GM18499 (cell line): ENCODE measurements around the gene TMEM11.
"Not testable (repeated sequence)": the region's sequence is repeated elsewhere in the genome, so short reads cannot be mapped to it uniquely, and the experiment has no call there.

Source experiments
- ATAC-seq: cut with Tn5 transposase; IDR thresholded peaks from one replicate; pipeline ENCODE4 v1.9.1; 2021; ENCODE audit warnings: moderate number of reproducible peaks; ENCODE audit not compliant: insufficient read depth, unreplicated experiment

TMEM11 gene

DNA sequence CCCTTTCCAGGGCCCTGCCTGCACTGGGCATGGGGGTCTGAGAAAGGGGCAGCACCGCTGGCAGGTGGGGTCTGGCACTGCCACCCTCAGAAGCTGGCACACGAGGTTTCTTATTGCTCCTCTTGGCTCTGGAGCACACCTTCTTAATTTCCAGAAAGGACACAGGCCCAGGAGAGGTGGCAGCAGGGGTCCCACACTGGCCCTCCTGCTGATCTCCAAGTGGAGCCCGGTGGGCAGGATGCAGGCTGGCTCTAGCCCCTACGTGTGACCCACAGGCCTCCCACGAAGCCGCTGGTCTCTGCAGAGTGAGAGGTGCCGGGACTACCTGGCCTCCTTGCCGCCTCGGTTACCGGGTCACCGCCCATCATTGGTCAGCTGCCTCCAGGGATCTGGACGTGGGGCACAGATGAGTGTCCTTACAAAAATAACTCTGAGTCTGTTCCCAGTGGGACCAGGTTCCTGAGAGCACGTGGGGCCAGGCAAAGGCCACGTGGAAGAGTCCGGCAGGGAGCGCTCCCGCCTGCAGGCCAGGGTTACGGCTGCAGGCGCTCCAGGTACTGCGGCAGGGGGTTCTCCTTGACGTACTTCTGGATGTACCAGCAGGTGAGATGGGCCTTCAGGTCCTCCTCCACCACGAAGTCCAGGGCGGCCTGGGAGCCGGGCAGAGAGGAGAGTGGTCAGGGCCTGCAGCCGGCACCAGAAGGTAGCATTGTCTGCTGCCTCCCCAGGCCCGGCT, 29.0 kb upstream of the TMEM11 start:
- no peak for ATAC-seq

DNA sequence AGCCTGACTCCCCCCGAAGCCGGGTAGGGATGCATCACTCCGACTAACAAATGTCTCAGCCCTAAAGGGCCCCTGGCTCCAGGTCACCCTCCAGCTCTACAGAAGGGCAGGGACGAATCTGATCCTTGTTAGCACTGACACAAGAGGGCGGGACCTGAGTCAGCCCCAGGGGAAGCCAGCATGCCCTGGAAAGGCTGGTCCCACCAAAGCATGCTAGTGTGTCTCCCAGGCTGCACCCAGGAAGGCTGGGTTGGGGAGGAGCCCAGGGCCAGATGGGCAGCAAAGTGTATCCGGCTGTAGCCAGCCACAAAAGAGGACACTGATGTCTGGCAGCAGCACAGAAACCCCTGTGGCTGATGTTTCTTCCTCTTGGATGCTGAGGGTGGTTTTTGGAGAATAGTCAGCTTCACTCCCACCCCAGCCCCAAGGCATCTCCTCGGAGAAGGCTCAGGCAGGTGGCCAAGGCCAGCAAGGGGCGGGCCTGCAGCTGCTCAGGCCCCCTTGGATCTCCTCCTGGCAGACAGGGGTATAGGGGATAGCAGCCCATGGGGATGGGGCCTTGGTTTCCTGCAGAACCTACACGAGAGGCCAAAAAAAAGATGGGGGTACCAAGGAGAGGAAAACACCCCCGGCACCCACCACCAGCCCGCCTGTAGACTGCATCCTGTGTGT, 28.2 kb upstream of the TMEM11 start:
- ATAC-seq: no peak

DNA sequence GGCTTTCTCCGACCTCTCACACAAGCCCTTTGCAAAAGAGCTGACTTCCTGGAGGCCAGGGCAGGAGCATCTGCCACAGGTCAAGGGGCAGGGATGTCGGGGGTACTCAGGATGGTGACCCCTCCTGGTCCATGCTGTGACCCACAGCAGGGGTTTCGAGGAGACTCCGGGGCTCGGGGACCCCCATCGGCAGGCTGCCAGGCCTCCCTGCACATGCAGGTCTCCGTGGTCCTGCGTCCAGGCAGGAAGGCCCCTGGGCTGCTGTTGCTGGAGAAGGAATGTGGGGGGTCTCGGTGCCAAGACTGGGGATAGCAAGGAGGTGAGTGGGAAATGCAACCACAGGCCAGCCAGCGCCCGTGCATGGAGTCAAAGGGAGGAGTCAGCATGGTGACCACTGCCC, 27.6 kb upstream of the TMEM11 start:
- ATAC-seq: no peak

DNA sequence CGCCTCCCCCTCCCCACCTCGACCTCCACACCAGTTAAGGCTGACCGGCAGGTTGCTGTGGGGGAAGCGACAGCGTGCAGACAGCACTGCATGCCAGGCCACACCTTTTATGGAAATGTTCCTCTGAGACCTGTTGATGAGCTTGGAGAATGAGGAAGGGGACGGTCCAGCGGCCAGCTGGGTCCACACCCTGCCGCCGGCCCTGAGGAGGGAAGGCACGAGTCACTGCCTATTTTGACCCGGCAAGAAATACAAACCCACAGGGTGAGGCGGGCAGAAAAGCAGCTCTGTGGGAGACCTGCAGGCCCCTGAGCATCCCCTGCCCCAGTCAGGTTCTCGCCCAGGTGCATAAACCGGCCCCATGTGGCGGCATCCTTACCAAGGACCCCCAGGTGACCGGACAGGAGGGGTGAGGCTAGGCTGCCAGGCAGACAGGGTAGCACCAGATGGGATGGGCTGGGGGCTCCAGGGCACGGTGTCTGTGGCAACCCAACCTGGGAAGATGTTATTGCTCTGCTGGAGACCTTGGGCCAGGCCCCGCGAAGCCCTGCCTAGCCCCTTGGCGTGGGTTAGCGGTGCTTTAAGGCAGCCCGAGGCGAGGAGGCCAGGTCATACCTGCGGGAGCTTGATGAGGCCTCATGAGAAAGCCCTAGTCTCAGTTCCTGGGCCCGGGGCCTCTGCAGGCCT, 26.6 kb upstream of the TMEM11 start:
- no peak for ATAC-seq

DNA sequence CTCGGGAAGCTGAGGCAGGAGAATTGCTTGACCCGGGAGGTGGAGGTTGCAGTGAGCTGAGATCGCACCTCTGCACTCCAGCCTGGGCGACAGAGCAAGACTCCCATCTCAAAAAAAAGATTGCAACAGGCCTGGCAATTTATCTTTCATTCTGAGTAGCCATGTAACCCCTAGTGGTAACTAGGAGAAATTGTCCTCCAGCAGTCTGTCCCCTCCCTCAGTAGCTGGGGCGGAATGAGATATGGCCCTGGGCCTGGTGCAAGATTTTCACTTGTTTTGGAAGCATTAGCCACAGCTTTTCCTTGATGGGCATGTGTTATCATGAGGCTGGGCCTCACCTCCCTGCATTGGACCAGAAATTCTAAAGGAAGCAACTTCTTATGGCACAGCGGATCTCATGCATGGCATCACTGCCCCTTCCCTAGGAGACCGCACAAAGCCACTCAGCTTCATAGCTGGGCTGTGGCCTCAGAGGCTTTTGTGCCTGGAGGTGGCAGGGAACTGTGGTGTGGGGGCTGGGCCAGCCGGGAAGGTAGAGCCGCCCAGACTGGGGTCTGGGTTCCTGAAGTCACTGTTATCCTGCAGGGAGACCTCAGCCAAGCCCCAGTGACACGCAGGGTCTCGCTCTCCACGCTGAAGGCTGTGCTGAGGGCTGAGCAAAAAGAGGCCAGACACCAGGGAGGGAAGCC, 25.9 kb upstream of the TMEM11 start:
- ATAC-seq: no peak

DNA sequence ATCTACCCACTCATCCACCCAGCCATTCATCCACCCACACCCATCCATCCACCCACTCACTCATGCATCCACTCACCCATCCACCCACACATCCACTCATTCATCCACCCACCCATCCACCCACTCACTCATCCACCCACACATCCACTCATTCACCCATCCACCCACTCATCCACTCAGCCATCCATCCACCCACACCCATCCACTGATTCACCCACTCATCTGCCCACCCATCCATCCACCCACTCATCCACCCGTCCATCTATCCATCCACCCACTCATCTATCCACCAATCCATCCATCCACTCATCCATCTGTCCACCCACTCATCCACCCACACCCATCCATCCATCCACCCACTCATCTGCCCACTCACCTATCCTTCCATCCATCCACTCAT, 22.0 kb upstream of the TMEM11 start:
- no peak for ATAC-seq

DNA sequence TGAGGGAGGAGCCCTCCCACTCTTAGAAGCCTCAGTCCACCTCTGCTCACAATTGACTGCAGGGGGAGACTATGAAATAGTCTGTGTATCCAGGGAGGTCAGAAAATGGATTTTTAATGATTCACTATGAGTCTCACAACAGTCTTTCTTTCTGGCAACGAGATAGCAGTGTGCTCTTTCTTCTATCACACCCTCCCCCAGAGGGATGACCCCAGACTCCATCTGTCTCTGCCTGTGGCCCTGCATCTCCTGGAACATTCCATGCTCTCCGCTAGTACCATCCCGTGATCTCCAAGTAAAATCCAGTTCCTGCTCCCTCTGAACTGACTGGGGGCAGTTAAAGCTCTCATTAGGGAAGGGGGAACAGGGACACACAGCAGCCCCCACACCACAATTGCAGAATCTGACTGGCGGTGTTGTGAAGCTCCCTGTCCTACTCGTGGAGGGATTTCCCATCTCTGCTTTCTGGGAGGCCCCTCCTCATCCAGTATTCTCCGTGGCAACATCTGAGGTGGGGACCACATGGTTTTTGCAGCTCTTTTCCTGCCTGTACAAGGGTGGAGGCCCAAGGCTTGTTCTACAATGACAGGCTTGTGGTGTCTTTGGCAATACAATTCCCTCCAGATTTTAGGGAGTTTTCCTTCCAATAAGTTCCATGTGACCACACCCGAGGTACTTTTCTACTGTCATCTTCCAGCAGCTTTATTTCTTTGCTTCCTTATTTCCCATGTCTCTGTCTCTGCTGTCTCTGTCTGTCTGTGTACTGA, 19.8 kb upstream of the TMEM11 start:
- no peak for ATAC-seq

DNA sequence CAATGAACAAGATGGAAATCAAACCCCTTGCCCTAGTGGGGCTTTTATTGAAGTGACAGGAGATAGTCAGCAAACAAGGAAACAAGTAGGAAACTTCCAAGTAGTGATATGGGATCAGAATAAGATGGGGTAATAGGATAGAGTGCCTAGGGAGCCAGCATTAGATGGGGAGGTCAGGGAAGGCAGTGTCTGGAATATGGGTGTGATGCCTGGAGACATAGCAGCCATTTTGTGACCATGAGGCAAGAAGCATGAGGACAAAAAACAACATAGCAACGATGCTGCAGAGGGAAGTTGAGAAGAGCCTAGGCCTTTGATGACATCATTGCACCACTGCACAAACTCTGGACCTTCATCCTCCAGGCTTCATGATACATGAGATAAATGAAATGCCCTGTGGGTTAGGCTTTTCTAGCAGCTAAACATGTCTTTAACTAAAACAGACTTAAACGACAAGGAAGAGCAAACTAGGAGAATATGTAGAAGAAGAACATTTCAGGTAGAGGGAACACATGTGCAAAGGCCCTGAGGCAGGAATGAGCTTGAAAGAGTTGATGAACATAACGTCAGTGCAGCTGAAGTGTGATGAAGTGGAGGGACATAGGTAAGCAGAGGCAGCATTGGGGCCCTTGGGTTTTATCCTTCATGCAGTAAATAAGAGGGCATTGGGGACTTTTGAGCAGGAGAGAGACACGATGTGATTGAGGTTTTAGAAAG, 18.2 kb upstream of the TMEM11 start:
- ATAC-seq: no peak

DNA sequence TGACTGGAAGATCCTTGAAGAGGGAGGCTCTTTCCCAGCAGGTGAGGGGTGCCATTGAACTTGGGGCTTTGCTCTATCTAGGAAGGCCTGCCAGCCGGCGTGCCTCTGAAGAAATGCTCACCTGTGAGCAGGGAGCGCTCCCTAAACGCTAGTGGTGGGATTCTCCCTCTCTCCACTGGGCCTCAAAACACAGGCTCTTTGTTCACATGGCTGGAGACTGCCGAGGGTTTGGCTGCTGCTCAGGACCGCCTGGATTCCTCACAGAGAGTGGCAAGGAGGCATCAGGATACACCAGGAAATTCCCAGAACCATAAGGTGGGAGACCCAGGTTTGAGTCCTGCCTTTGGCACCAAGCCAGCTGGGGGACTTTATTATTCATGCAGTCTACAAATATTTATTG, 17.6 kb upstream of the TMEM11 start:
- no peak for ATAC-seq

DNA sequence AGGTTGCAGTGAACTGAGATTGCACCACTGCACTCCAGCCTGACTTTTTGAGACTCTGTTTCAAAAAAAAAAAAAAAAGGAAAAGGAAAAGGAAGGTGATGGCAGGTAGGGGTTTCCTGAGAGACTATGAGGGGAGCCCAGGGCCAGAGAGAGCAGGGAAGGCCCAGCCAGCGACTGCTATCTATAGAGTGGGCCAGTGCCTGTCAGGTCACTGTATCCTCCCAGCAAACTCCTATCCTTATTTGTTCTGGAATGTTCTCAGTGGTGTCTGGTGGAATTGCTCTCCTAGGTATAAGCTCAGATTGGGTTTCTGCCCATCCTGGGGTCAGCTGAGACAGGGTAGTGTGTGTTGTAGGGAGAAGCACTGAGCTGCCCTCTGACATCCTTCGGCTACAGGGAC, 14.9 kb upstream of the TMEM11 start:
- ATAC-seq: no peak

DNA sequence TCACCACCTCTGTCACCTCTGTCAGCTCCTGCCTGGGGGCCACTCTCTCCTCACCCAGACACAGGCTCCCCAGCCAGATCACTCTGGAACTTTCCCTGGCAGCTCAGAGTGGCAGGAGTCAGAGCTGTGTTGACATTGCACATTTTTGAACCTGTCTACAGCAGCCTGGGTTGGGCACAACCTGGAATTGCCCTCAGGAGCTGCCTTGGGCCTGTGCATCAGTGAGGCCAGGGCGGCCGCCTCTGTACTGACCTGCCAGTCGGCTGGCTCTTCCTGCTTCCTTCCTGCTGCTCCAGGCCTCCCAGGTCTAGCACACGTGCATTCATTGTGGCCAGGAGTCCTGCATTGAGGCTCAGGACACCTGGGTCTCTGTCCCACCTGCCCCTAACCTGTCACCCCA, 14.2 kb upstream of the TMEM11 start:
- no peak for ATAC-seq

DNA sequence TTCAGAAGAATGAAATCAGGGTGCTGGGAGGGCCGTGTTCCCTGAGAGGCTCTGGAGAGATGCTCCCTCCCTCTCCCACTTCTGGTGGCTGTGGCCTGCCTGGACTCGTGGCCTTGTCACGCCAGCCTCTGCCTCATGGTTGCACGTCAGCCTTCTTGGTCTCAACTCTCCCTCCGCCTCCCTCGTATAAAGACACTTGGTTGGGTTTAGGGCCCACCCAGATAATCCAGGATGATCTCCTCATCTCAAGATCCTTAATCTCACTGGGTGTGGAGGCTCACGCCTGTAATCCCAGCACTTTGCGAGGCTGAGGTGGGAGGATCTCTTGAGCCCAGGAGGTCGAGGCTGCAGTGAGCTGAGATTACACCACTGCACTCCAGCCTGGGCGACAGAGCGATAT, 13.3 kb upstream of the TMEM11 start:
- not testable (repeated sequence) for ATAC-seq

DNA sequence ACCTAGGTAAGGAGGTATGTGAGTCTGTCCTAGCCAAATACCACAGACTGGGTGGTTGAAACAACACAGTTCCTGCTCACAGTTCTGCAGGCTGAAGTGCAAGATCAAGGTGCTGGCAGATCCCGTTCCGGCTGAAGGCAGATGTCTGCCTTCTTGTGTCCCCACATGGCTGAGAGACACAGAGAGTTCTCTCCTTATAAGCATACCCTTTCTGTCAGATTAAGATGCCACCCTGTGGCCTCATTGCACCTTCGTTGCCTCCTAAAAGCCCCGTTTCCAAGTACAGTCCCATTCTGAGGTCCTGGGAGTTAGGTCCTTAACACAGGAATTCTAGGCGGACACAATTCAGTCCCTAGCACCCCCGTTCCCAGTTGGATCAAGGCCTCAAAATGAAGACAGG, 9.1 kb upstream of the TMEM11 start:
- ATAC-seq: no peak

DNA sequence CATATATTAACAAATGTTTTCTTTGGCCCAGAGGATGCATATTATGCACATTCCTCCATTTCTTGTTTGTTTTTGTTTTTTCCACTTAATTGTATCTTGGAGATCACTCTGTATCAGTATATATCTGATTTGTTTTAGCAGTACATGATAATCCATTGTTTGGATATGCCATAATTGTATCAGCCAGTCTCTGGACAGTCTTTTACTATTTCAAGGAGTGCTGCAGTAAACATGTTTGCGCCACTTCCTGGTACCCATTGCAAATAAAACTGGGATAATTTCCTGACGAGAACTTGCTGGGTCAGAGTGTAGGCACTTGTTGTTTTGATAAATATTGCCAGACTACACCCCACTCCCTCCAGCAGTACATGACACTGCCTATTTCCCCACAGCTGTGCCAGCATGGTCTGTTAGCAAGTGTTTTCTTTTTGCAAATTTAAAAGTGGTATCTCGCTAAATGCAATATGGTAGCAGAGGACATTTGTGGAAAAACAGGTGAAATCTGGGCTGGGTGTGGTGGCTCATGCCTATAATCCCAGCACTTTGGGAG, 4.9 kb upstream of the TMEM11 start:
- ATAC-seq: no peak

DNA sequence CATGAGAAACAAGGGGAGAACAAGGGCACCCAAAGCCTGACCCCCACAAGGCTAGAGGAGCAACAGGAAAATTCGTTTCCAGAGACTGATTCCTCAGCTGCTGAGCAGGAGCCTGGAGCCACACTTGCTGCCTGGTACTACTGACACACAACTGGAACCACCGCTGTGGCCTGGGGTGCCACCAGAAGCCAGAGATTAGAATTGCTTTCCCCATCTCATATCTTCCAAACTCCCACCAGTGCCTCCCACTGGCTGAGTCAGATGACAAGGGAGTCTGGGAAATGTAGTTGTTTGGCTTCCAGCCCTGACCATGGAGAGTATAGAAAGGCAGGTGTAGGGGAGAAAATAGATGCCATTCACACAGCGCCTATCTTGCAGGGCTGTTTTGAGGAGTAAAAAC, 4.1 kb upstream of the TMEM11 start:
- no peak for ATAC-seq

DNA sequence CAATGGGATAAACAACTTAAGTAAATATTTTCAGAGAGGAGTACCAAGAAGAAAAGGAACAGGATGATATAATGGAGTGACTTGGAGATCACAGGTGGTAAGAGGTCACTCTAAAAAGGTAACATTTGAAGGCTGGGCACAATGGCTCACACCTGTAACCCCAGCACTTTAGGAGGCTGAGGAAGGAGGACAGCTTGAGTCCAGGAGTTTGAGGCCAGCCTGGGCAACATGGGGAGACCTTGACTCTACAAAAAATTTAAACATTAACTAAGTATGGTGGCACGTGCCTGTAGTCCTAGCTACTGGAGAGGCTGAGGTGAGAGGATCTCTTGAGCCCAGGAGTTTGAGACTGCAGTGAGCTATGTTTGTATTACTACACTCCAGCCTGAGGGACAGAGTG, 3.4 kb upstream of the TMEM11 start:
- ATAC-seq: no peak

DNA sequence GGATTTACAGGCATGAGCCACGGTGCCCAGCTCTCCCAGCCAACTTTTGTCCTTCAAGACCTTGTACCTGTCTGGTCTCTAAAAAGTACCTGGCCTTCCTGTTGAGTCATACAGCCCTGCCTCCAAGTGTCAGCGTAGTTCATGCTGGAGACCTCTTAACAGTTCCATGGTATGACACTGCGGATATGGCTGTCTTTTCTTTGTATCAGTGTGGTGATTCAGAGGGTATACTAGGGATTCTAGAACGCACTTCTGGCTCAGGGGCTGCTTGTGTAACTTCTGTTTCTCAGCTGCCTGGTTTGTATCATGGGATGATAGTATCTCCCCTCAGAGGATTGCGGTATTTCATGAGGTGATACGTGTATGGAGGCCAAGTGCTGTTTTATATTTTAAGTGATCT, 2.0 kb upstream of the TMEM11 start:
- ATAC-seq: no peak

DNA sequence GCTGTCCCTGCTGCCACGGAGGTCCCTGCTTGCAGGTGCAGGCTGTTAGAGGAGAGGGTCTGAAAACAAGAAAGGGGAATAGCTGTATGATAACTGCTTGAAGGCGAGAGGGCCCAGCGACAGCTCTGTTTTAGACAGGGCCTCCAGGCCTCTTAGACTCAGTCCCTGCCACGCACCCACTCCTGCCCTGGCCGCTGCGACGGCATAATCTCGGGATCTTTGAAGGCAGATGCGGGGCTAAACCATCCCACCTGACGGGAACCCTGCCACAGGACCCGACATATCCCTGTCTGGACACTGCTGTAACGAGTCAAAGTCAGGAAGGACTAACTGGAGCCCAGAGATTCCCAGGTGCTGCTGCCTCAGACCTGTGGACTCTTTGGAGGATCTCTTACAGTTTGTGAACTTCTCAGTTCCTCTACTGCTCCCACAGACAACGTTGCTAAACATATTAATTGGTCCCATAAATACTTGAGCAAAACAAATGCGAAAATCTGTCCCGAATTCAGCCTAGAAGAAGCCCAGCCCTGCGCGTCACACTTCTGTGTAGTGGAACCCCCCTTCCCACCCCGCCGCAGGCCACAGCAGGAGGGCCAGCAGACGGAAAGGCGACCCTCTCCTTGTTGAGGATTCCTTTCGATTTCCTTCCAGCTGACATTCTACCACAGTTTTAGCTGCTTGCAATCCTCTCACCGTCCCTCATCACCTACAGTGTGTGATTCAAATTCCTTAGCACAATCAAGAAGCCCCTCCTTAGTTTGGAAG, 998 bp upstream of the TMEM11 start:
- ATAC-seq: peak; percentile 5

DNA sequence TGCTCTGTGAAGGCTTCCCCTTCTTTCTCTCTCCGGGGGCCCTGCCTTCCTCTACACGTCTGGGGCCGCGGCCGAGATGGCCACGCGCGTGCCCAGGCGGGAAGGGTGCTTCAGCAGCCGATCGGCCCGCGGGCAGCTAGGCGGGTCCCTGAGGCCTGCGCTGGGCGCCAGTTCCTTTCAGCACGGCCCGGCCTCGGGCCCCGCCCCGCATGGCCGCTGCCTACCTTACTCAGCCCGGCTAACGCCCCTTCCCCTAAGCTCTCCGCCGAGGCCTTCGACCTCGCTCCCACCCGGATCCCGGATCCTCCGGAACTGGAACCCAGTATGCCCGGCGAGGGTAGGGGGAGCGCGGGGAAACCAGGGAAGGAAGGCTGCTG, 335 bp downstream of the TMEM11 start:
- ATAC-seq: peak; percentile 6
